ENCODE data around the gene BCAP31. TPM values are rescaled to one million over a fixed set of nuclear protein-coding genes. Genes with fewer than 3 reads are reported as not detected.

Gene BCAP31
- total RNA-seq, 2 experiments from 2014 or later = 42.1 to 43.1 TPM

- CTCF ChIA-PET = no interaction called here
Measured at GRCh38 chrX:153739754-153740486, 15.7 kb upstream of the BCAP31 start.

GRCh38 chrX:153738056-153738605, 13.9 kb upstream of the BCAP31 start:
- Mint-ChIP-seq H3K4me1 (ENCODE audit: low read depth) (peaks cover 24% of the 10 kb centered on the region), H3K27ac (no peak overlapping the region), H3K9me3 (no peaks in the 10 kb centered on the region), H3K27me3 (no peaks in the 10 kb centered on the region), H3K4me3 (no peak overlapping the region), H3K36me3 (ENCODE audit: low read depth) (peaks cover 16% of the 10 kb centered on the region)
- peaks cover 32% of the 10 kb centered on the region for H3K4me1 ChIP-seq (ENCODE audit: insufficient read depth, low read length)
- no peaks in the 10 kb centered on the region for H3K27me3 ChIP-seq (ENCODE audit: control insufficient read depth in 1 of 2, insufficient read depth in 2 of 2, low read length in 2 of 2)
- ChIA-PET CTCF (no interaction called here), POLR2A (no interaction called here)
- DNase-seq = no peak
- H3K4me3 ChIP-seq (ENCODE audit: low read length) = no peak overlapping the region
- intact Hi-C loops (cut with DNase I, micrococcal nuclease) = no loop called here
- peaks cover 8% of the 10 kb centered on the region for H3K36me3 ChIP-seq (ENCODE audit: insufficient read depth, low read length)
- ATAC-seq (ENCODE audit: poor library complexity) = no peak
- no peaks in the 10 kb centered on the region for H3K9me3 ChIP-seq (ENCODE audit: control insufficient read depth in 1 of 2, insufficient read depth in 1 of 2, low read length in 2 of 2)
- no peak for TF ChIP-seq CTCF (IDR thresholded peaks at IDR 0.05)
- no peak overlapping the region for H3K27ac ChIP-seq (ENCODE audit: low read depth in 1 of 2, low read length in 2 of 2)

More at GRCh38 chrX:153739754-153740486, 15.7 kb upstream of the BCAP31 start:
- Histone ChIP-seq H3K27me3 (ENCODE audit: control insufficient read depth in 1 of 2, insufficient read depth in 2 of 2, low read length in 2 of 2) (no peaks in the 10 kb centered on the region), H3K9me3 (ENCODE audit: control insufficient read depth in 1 of 2, insufficient read depth in 1 of 2, low read length in 2 of 2) (no peaks in the 10 kb centered on the region), H3K27ac (ENCODE audit: low read depth in 1 of 2, low read length in 2 of 2) (no peak overlapping the region), H3K4me3 (ENCODE audit: low read length) (peak overlapping the region; percentile 14), H3K4me1 (ENCODE audit: insufficient read depth, low read length) (peaks cover 32% of the 10 kb centered on the region), H3K36me3 (ENCODE audit: insufficient read depth, low read length) (peaks cover 8% of the 10 kb centered on the region)
- H3K27me3 Mint-ChIP-seq = no peaks in the 10 kb centered on the region
- intact Hi-C loops (cut with DNase I, micrococcal nuclease) = no loop called here
- peaks cover 11% of the 10 kb centered on the region for H3K36me3 Mint-ChIP-seq (ENCODE audit: low read depth)
- H3K4me3 Mint-ChIP-seq = peak overlapping the region; percentile 30
- H3K9me3 Mint-ChIP-seq = no peaks in the 10 kb centered on the region
- POLR2A ChIA-PET = no interaction called here
- no peak for TF ChIP-seq CTCF (IDR thresholded peaks at IDR 0.05)
- peak; percentile 87 for ATAC-seq (ENCODE audit: poor library complexity)
- DNase-seq = peak in 5 of 14 experiments; percentile 18 to 61 (median 47)
- H3K27ac Mint-ChIP-seq = peak overlapping the region; percentile 68
- H3K4me1 Mint-ChIP-seq (ENCODE audit: low read depth) = peaks cover 21% of the 10 kb centered on the region

- no peaks in the 10 kb centered on the region for H3K27me3 Mint-ChIP-seq
- H3K27ac ChIP-seq (ENCODE audit: low read depth in 1 of 2, low read length in 2 of 2) = no peak overlapping the region
- DNase-seq = no peak
- H3K36me3 Mint-ChIP-seq (ENCODE audit: low read depth) = peaks cover 16% of the 10 kb centered on the region
- H3K27ac Mint-ChIP-seq = no peak overlapping the region
- ATAC-seq (ENCODE audit: poor library complexity) = no peak
- peaks cover 32% of the 10 kb centered on the region for H3K4me1 ChIP-seq (ENCODE audit: insufficient read depth, low read length)
- H3K9me3 ChIP-seq (ENCODE audit: control insufficient read depth in 1 of 2, insufficient read depth in 1 of 2, low read length in 2 of 2) = no peaks in the 10 kb centered on the region
- H3K4me3 Mint-ChIP-seq = no peak overlapping the region
- intact Hi-C loops (cut with DNase I, micrococcal nuclease) = no loop called here
- H3K9me3 Mint-ChIP-seq = no peaks in the 10 kb centered on the region
- H3K27me3 ChIP-seq (ENCODE audit: control insufficient read depth in 1 of 2, insufficient read depth in 2 of 2, low read length in 2 of 2) = no peaks in the 10 kb centered on the region
- H3K4me1 Mint-ChIP-seq (ENCODE audit: low read depth) = peaks cover 24% of the 10 kb centered on the region
- no peak overlapping the region for H3K4me3 ChIP-seq (ENCODE audit: low read length)
- H3K36me3 ChIP-seq (ENCODE audit: insufficient read depth, low read length) = peaks cover 8% of the 10 kb centered on the region
- POLR2A ChIA-PET = no interaction called here
- CTCF ChIA-PET = no interaction called here
- no peak for TF ChIP-seq CTCF (IDR thresholded peaks at IDR 0.05)
Measured at GRCh38 chrX:153736871-153737441, 12.8 kb upstream of the BCAP31 start.
